T-helper 1 cell (primary cell): ENCODE results near the gene OR9G4.

Source experiments
- DNase-seq, 5 donors: peaks; one replicate each; pipeline ENCODE4 v3.0.0-alpha.2; 2012 to 2020
- total RNA-seq, 4 donors: gene quantifications; one replicate each; lab custom pipeline; 2026; lab: John Stamatoyannopoulos, UW

OR9G4 gene
- total RNA-seq, result 0 reads per million in 4 donors

GRCh38 chr11:56748597-56748996, at the start of gene OR9G4:
Gene OR9G4, minus strand, starts transcription at chr11:56748697. Its CDS starts 4,931 bp downstream, at chr11:56743766.
- no peak for DNase-seq

- peak in 1 of 5 donors; percentile 16 for DNase-seq
These were observed 35.0 kb upstream of the OR9G4 start for GRCh38 chr11:56783448-56784041.

GRCh38 chr11:56782167-56782847, 33.8 kb upstream of the OR9G4 start:
- no peak for DNase-seq

- DNase-seq, result no peak
These were observed 28.3 kb upstream of the OR9G4 start for GRCh38 chr11:56776809-56777208.

- no peak for DNase-seq
These were observed 16.5 kb upstream of the OR9G4 start for GRCh38 chr11:56764976-56765375.

- no peak for DNase-seq
These were observed 3.0 kb upstream of the OR9G4 start for GRCh38 chr11:56751480-56751879.

GRCh38 chr11:56750190-56750589, 1.7 kb upstream of the OR9G4 start:
- no peak for DNase-seq

GRCh38 chr11:56740886-56741285, 7.6 kb downstream of the OR9G4 start:
- no peak for DNase-seq

- DNase-seq, result no peak
These were observed 8.4 kb downstream of the OR9G4 start for GRCh38 chr11:56740107-56740506.

- DNase-seq, result no peak
These were observed 28.0 kb downstream of the OR9G4 start for GRCh38 chr11:56720513-56720912.

- no peak for DNase-seq
These were observed 32.1 kb downstream of the OR9G4 start for GRCh38 chr11:56716379-56716854.

- no peak for DNase-seq
These were observed 34.3 kb downstream of the OR9G4 start for GRCh38 chr11:56714206-56714605.

GRCh38 chr11:56706486-56706885, 42.0 kb downstream of the OR9G4 start:
- DNase-seq, result no peak

GRCh38 chr11:56705784-56706396, 42.6 kb downstream of the OR9G4 start:
- DNase-seq, result no peak

GRCh38 chr11:56700914-56701485, 47.5 kb downstream of the OR9G4 start:
- no peak for DNase-seq

GRCh38 chr11:56700242-56700913, 48.1 kb downstream of the OR9G4 start:
- no peak for DNase-seq

GRCh38 chr11:56698795-56699194, 49.7 kb downstream of the OR9G4 start, which contains the start of gene OR9G1:
Gene OR9G1, plus strand, starts transcription at chr11:56699095. Its CDS starts 1,293 bp downstream, at chr11:56700388.
- DNase-seq, result no peak

- no peak for DNase-seq
These were observed 55.1 kb downstream of the OR9G4 start for GRCh38 chr11:56693428-56693827.
